SK-N-MC (cell line): ENCODE data around the gene C22orf31.

Experiments used
- EZH2 ChIP-seq: fragments of 200-600 bp; sonication (generic); IDR thresholded peaks from one replicate; pipeline ENCODE4 v1.6.1; 2017; ENCODE audit warnings: antibody characterized with exemption
- FOXP2 ChIP-seq: optimal IDR thresholded peaks from 2 replicates; pipeline ENCODE3; 2011; ENCODE audit warnings: mild to moderate bottlenecking, moderate library complexity; ENCODE audit not compliant: insufficient read depth; ENCODE audit errors: extremely low read length, control extremely low read depth
- POLR2AphosphoS5 ChIP-seq: IDR thresholded peaks from 2 replicates; pipeline ENCODE4 v1.6.1; 2012; ENCODE audit warnings: mild to moderate bottlenecking, low read depth, low read length, borderline replicate concordance

DNA sequence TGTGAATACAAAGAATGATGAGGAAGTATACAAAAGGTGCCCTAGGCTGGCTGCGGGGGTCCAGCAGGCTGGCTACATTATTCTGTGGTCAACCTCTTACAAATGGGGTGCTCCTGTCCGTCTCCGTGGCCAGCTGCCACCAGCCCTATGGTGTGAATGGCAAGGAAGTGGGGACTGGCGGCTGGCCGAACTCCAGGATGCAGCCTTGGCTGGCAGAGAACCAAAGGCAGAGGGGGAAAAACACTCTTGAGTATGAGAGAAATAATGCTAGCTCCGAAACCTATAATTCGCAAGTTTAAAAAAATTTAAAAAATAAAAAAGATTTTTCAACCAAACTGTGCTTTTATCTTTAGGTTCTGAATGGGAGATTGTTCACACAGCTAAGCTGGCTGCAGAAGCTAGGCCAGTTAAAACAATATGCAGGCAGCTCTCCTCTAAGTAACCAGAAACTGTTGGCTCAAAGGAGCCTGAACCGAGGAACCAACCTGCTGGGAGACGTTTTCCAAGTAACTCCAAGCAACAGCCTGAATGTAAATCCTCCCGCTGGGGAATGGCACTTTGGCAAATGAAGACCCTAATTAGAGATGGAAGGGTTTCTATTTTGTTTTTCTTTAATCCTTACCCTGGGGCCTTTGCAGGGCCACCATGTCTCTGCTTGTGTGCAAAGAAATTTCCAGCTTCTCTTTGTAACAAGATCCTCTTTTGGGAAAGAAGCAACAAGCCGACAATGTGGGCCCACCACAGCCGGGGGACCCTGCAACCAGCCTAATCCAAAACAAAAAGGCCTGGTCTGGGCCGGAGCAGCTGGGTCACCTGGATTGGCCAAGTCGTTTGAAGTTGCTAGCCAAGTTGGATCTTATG, 50.2 kb downstream of the C22orf31 start:
- TF ChIP-seq POLR2AphosphoS5, result no peak
- TF ChIP-seq EZH2, result no peak
- TF ChIP-seq FOXP2, result no peak
